Activated B cell treated with CpG ODN at 0.5 μM for 24 hours (primary cell): ENCODE data around the gene CALN1. TPM values are rescaled to one million over a fixed set of nuclear protein-coding genes. Genes with fewer than 3 reads are reported as not detected.

Source experiments
- ATAC-seq: fragments of 200-7000 bp; cut with Tn5 transposase; one replicate; pipeline ENCODE4 v1.10.0; 2021; ENCODE audit warnings: low read depth, mild to moderate bottlenecking, moderate library complexity
- CTCF ChIA-PET: fragments of 350-600 bp; sonication (Branson Sonifier 250); formaldehyde crosslinking; loops from one replicate; lab custom pipeline; 2021; ENCODE audit warnings: antibody characterized with exemption; lab: Charles Lee
- POLR2A ChIA-PET: fragments of 350-600 bp; sonication (Branson Sonifier 250); formaldehyde crosslinking; loops from one replicate; lab custom pipeline; 2021; ENCODE audit warnings: antibody characterized with exemption; lab: Charles Lee
- DNase-seq: peaks from one replicate; pipeline ENCODE4 v3.0.0; 2022
- H3K27ac Mint-ChIP-seq: one replicate; pipeline ENCODE4 v1.8.0; 2020; ENCODE audit warnings: mixed read lengths
- H3K27me3 Mint-ChIP-seq: one replicate; pipeline ENCODE4 v1.8.0; 2021; ENCODE audit warnings: mixed read lengths
- H3K36me3 Mint-ChIP-seq: one replicate; pipeline ENCODE4 v1.8.0; 2021; ENCODE audit warnings: low read depth, mixed read lengths
- H3K4me1 Mint-ChIP-seq: one replicate; pipeline ENCODE4 v1.8.0; 2021; ENCODE audit warnings: mixed read lengths
- H3K4me3 Mint-ChIP-seq: one replicate; pipeline ENCODE4 v1.8.0; 2020; ENCODE audit warnings: mild to moderate bottlenecking, mixed read lengths
- H3K9me3 Mint-ChIP-seq: one replicate; pipeline ENCODE4 v1.8.0; 2020; ENCODE audit warnings: mixed read lengths
- intact Hi-C: fragments of 100-400 bp; cut with micrococcal nuclease; formaldehyde crosslinking; loops from one replicate; pipeline ENCODE4 v1.15.1; 2024
- total RNA-seq: library from RNA; stranded (reverse); gene quantifications from 2 replicates; pipeline ENCODE4 v1.2.3, GENCODE V29; 2022
- TF ChIP-seq, protein P1 (sequence below): fragments of 200-600 bp; IDR thresholded peaks from one replicate; pipeline ENCODE4 v1.8.0; 2022; ENCODE audit warnings: antibody characterized with exemption, mild to moderate bottlenecking

The CALN1 gene
- total RNA-seq, 1 donor from 2014 or later = not detected

DNA sequence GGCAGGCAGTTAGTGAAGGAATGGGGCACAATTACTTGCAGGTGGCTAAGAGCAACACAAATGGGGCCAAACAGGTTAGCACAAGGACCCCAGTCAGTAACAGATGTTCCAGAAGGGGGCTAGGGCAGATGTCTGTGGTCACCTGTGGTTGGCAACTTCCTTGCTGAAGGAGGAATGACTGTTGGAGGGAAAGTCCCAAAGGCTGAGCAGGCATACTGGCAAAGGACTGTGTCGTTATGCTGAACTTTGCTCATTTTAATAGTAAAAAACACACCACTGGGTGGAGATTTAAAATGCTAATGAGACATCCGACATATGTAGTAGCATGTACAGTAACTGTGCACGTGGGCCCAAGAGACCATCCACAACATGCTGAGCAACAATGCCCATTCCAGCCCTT lies 511.6 kb downstream of the CALN1 start:
- ChIA-PET POLR2A (no interaction called here), CTCF (no interaction called here)
- H3K4me3 Mint-ChIP-seq = no peak overlapping the region
- DNase-seq (no peak), ATAC-seq (no peak)
- H3K9me3 Mint-ChIP-seq = peaks cover 10% of the 10 kb centered on the region
- H3K27ac Mint-ChIP-seq = no peak overlapping the region
- no peaks in the 10 kb centered on the region for H3K4me1 Mint-ChIP-seq
- no peaks in the 10 kb centered on the region for H3K27me3 Mint-ChIP-seq
- H3K36me3 Mint-ChIP-seq = no peaks in the 10 kb centered on the region
- TF ChIP-seq, protein P1, sequence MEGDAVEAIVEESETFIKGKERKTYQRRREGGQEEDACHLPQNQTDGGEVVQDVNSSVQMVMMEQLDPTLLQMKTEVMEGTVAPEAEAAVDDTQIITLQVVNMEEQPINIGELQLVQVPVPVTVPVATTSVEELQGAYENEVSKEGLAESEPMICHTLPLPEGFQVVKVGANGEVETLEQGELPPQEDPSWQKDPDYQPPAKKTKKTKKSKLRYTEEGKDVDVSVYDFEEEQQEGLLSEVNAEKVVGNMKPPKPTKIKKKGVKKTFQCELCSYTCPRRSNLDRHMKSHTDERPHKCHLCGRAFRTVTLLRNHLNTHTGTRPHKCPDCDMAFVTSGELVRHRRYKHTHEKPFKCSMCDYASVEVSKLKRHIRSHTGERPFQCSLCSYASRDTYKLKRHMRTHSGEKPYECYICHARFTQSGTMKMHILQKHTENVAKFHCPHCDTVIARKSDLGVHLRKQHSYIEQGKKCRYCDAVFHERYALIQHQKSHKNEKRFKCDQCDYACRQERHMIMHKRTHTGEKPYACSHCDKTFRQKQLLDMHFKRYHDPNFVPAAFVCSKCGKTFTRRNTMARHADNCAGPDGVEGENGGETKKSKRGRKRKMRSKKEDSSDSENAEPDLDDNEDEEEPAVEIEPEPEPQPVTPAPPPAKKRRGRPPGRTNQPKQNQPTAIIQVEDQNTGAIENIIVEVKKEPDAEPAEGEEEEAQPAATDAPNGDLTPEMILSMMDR = no peak
- intact Hi-C loops = no loop called here

DNA sequence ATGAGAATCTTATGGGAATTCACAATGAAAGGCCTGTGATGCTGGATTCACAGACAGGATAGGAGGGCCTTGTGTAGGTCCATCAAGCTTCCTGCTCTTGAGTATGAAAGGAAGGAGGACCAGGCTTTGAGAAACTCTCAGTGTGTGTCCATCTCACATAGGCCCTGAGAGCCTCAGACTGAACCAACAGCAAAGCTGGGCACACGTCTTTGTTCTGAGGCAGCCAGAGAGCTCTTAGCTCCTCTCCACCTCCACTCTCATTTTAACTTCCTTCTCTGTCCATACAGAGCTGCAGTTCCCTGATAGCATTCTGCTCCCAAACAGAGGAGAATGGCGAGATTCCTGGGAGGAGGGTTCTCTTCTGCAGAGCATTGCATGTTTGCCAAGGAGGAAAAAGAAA lies 515.6 kb downstream of the CALN1 start:
- CTCF ChIA-PET = no interaction called here

DNA sequence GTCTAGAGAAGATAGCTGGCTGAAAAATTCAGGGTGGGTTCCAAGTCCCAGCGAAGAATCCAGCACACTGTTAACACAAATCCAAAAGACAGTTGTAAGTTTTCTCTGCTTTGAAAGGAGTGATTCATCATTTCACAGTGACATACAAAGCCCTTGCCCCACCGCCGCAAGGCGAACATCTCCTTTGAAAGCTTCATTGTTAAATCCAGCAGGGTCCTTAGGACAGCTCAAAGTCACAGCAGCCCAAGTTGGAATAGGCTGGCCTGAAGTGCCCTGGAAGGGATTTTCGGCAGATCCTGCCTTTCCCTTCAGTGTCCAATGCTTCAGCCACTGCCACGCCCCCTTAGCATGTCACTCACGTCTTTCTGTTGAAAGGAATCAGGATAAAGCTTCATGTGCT lies 526.1 kb downstream of the CALN1 start:
- no peaks in the 10 kb centered on the region for H3K36me3 Mint-ChIP-seq
- no peak overlapping the region for H3K27ac Mint-ChIP-seq
- no peaks in the 10 kb centered on the region for H3K4me1 Mint-ChIP-seq
- intact Hi-C loops = no loop called here
- peaks cover 17% of the 10 kb centered on the region for H3K9me3 Mint-ChIP-seq
- TF ChIP-seq, protein P1 = no peak
- DNase-seq (no peak), ATAC-seq (no peak)
- POLR2A ChIA-PET = no interaction called here
- CTCF ChIA-PET = no interaction called here
- no peak overlapping the region for H3K4me3 Mint-ChIP-seq
- H3K27me3 Mint-ChIP-seq = no peaks in the 10 kb centered on the region

More for the DNA sequence above, 515.6 kb downstream of the CALN1 start:
- Mint-ChIP-seq H3K4me1 (no peaks in the 10 kb centered on the region), H3K27me3 (no peaks in the 10 kb centered on the region), H3K4me3 (no peak overlapping the region), H3K9me3 (peaks cover 5% of the 10 kb centered on the region), H3K27ac (no peak overlapping the region), H3K36me3 (no peaks in the 10 kb centered on the region)
- TF ChIP-seq, protein P1 = no peak
- intact Hi-C loops = no loop called here
- POLR2A ChIA-PET = no interaction called here
- ATAC-seq (no peak), DNase-seq (no peak)

DNA sequence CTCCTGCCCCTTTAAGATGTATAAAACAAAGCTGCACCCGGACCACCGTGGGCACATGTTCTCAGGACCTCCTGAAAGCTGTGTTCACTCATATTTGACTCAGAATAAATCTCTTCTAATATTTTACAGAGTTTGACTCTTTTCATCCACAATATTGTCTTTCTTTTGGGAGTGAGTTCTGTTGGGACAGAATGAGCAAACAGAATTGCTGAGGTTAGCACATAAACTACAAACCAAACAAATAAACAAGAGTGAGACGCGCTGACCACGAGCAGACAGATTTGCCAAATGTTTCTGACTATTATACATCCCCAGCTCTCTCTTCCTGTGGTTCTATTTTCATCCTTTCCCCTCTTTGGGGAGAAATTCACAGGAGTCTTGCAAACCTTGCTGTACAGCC lies 526.7 kb downstream of the CALN1 start:
- no peak overlapping the region for H3K4me3 Mint-ChIP-seq
- ATAC-seq = no peak
- no peak overlapping the region for H3K27ac Mint-ChIP-seq

DNA sequence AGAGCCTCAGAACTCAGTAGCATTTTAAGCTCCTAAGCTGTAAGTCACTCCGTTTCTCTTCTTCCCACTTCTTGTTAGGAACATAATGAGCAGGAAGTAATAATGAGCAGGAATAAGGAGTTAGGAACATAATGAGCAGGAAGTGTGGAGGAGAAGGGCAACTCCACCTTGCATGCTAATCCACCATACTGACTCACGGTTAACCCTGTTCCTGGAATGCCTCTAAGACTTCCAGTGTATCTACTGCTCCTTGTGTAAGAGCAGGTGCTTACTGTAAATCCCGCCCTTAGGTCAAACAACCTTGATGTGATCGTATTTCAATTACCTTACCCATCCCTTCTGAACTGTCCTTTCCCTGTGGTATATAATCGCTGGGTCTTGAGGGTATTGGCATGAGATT lies 528.7 kb downstream of the CALN1 start:
- ChIA-PET CTCF (no interaction called here), POLR2A (no interaction called here)
- Mint-ChIP-seq H3K9me3 (peaks cover 18% of the 10 kb centered on the region), H3K4me1 (no peaks in the 10 kb centered on the region), H3K27ac (no peak overlapping the region), H3K27me3 (no peaks in the 10 kb centered on the region), H3K36me3 (no peaks in the 10 kb centered on the region), H3K4me3 (no peak overlapping the region)
- no peak for DNase-seq
- ATAC-seq = no peak
- intact Hi-C loops = no loop called here
- TF ChIP-seq, protein P1 = no peak

More for the DNA sequence above, 526.7 kb downstream of the CALN1 start:
- TF ChIP-seq, protein P1 = no peak
- Mint-ChIP-seq H3K36me3 (no peaks in the 10 kb centered on the region), H3K9me3 (peaks cover 19% of the 10 kb centered on the region), H3K4me1 (no peaks in the 10 kb centered on the region), H3K27me3 (no peaks in the 10 kb centered on the region)
- no peak for DNase-seq
- CTCF ChIA-PET = no interaction called here
- POLR2A ChIA-PET = no interaction called here
- intact Hi-C loops = no loop called here
